ENCODE results near the gene LRRC4C. TPM values are rescaled to one million over a fixed set of nuclear protein-coding genes. Genes with fewer than 3 reads are reported as not detected.

The LRRC4C gene
- total RNA-seq, 1 donor from 2014 or later: 0.41 TPM

DNA sequence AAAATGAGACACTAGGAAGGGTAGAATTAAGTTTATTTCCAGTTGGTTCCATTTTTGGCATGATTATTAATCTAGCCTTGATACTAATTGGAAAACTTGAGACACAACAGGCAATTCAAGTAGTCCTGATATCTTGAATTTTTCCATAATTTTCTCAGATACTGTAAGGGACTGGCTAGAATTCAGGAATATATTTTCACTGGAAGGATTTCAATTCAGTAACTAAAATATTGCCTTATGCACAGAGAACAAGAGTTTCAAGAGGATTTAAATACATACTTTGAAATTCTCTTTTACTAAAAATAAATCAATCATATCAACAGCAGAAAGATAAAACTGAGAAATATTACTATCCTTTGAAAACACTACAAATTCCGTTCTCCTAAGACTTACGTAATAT lies 632.9 kb downstream of the LRRC4C start:
- DNase-seq: no peak
- Histone ChIP-seq H3K4me1 (no peaks in the 10 kb centered on the region), H3K27ac (replicated peaks) (no peak overlapping the region), H3K4me3 (no peak overlapping the region), H3K27me3 (ENCODE audit: low read depth) (no peaks in the 10 kb centered on the region), H3K9me3 (replicated peaks) (peaks cover 5% of the 10 kb centered on the region), H3K36me3 (no peaks in the 10 kb centered on the region)
- intact Hi-C loops (cut with micrococcal nuclease): no loop called here
- TF ChIP-seq, protein P1, sequence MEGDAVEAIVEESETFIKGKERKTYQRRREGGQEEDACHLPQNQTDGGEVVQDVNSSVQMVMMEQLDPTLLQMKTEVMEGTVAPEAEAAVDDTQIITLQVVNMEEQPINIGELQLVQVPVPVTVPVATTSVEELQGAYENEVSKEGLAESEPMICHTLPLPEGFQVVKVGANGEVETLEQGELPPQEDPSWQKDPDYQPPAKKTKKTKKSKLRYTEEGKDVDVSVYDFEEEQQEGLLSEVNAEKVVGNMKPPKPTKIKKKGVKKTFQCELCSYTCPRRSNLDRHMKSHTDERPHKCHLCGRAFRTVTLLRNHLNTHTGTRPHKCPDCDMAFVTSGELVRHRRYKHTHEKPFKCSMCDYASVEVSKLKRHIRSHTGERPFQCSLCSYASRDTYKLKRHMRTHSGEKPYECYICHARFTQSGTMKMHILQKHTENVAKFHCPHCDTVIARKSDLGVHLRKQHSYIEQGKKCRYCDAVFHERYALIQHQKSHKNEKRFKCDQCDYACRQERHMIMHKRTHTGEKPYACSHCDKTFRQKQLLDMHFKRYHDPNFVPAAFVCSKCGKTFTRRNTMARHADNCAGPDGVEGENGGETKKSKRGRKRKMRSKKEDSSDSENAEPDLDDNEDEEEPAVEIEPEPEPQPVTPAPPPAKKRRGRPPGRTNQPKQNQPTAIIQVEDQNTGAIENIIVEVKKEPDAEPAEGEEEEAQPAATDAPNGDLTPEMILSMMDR (IDR thresholded peaks at IDR 0.05; ENCODE audit: borderline replicate concordance): no peak

GRCh38 chr11:40825201-40825834 lies 634.1 kb downstream of the LRRC4C start:
- no peak for DNase-seq
- intact Hi-C loops (cut with micrococcal nuclease): no loop called here
- Histone ChIP-seq H3K9me3 (replicated peaks) (peaks cover 14% of the 10 kb centered on the region), H3K27me3 (ENCODE audit: low read depth) (no peaks in the 10 kb centered on the region), H3K36me3 (no peaks in the 10 kb centered on the region), H3K4me3 (no peak overlapping the region), H3K4me1 (no peaks in the 10 kb centered on the region), H3K27ac (replicated peaks) (no peak overlapping the region)
- TF ChIP-seq, protein P1 (IDR thresholded peaks at IDR 0.05; ENCODE audit: borderline replicate concordance): no peak

DNA sequence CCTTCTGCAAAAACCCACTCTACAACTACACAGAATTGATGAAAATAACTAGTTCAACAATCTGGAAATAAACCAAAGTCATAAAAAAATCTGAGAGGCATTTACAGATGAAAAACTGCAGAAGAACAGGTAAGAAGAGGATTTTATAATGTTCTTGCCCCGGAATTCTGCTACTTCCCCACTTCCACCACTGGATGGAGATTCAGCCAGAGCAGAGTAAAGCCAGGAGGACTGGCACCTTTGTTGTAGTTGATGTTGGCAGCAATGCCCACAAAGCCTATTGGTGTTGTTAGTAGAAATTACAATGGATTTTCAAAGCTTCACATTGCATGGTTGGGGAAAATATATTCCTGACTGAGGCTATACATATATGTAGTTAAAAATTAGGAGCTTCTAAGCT lies 640.2 kb downstream of the LRRC4C start:
- no peak overlapping the region for H3K4me3 ChIP-seq
- H3K4me1 ChIP-seq: no peaks in the 10 kb centered on the region
- H3K9me3 ChIP-seq (replicated peaks): peaks cover 22% of the 10 kb centered on the region
- no peak overlapping the region for H3K27ac ChIP-seq (replicated peaks)
- intact Hi-C loops (cut with micrococcal nuclease): no loop called here
- no peaks in the 10 kb centered on the region for H3K27me3 ChIP-seq (ENCODE audit: low read depth)
- no peak for DNase-seq
- TF ChIP-seq, protein P1 (IDR thresholded peaks at IDR 0.05; ENCODE audit: borderline replicate concordance): no peak
- H3K36me3 ChIP-seq: no peaks in the 10 kb centered on the region

GRCh38 chr11:40816976-40817375 lies 642.5 kb downstream of the LRRC4C start:
- intact Hi-C loops (cut with micrococcal nuclease): no loop called here
- Histone ChIP-seq H3K4me3 (no peak overlapping the region), H3K27ac (replicated peaks) (no peak overlapping the region), H3K36me3 (no peaks in the 10 kb centered on the region), H3K9me3 (replicated peaks) (peaks cover 28% of the 10 kb centered on the region), H3K4me1 (no peaks in the 10 kb centered on the region), H3K27me3 (ENCODE audit: low read depth) (no peaks in the 10 kb centered on the region)
- no peak for DNase-seq
- TF ChIP-seq, protein P1 (IDR thresholded peaks at IDR 0.05; ENCODE audit: borderline replicate concordance): no peak

- no peaks in the 10 kb centered on the region for H3K27me3 ChIP-seq (ENCODE audit: low read depth)
- no peaks in the 10 kb centered on the region for H3K36me3 ChIP-seq
- intact Hi-C loops (cut with micrococcal nuclease): no loop called here
- TF ChIP-seq, protein P1 (IDR thresholded peaks at IDR 0.05; ENCODE audit: borderline replicate concordance): no peak
- no peak overlapping the region for H3K27ac ChIP-seq (replicated peaks)
- no peaks in the 10 kb centered on the region for H3K4me1 ChIP-seq
- DNase-seq: no peak
- no peak overlapping the region for H3K4me3 ChIP-seq
- peaks cover 6% of the 10 kb centered on the region for H3K9me3 ChIP-seq (replicated peaks)
These were observed 661.5 kb downstream of the LRRC4C start for GRCh38 chr11:40797981-40798380.

Data from left ventricle myocardium inferior (tissue), 1 donor.